SK-N-SH treated with all-trans-retinoic acid at 6 μM for 48 hours (cell line): ENCODE results near the gene ZDHHC11.
"Not testable (repeated sequence)": the region's sequence is repeated elsewhere in the genome, so short reads cannot be mapped to it uniquely, and the experiment has no call there.

Experiments used
- ARNTL ChIP-seq: fragments of 450-650 bp; formaldehyde crosslinking; IDR thresholded peaks from 2 replicates; pipeline ENCODE4 v1.5.0; 2020; ENCODE audit warnings: low read depth, mild to moderate bottlenecking, moderate library complexity, borderline replicate concordance
- ZFP3 ChIP-seq: fragments of 250-450 bp; sonication (Bioruptor Pico); IDR thresholded peaks from 2 replicates; pipeline ENCODE4 v1.5.0; 2020; ENCODE audit warnings: mild to moderate bottlenecking, moderate library complexity
- ZFP30 ChIP-seq: fragments of 450-650 bp; formaldehyde crosslinking; IDR thresholded peaks from 2 replicates; pipeline ENCODE4 v1.5.0; 2022; ENCODE audit warnings: mild to moderate bottlenecking, moderate library complexity
- ZNF8 ChIP-seq: fragments of 450-650 bp; formaldehyde crosslinking; IDR thresholded peaks from 2 replicates; pipeline ENCODE4 v1.5.0; 2020; ENCODE audit warnings: mild to moderate bottlenecking, moderate library complexity

DNA sequence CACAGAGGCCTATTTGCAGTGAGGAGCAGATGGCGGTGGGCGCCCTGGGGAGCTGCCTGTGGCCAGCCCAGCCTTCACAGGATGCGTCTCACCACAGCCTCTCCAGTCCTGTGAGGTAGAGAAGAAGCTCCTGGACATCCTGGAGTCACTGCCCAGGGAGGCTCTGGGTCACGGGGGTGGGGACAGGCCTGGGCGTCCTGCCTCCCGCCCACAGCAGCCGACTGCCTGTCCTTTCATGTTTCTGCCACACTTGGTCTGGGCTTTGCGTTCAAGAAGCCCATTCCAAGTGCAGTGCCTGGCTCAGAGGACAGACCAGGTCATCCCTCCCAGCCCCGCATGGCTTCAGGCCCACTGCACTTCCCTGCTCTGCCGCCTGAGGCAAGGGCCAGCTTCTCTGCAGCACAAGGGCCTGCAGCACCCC is 12.3 kb downstream of the ZDHHC11 start:
- TF ChIP-seq ARNTL (CRISPR knock-in tag); ZFP30; ZFP3 (CRISPR knock-in tag); ZNF8 (CRISPR knock-in tag): not testable (repeated sequence)
